Measurements from ENCODE around the gene F5. TPM values are rescaled to one million over a fixed set of nuclear protein-coding genes. Genes with fewer than 3 reads are reported as not detected.

Gene F5
- total and polyA plus RNA-seq, 9 of the 15 experiments (the other 6 are each of a cell fraction or from before 2014, with no cell fraction given) = 0.03 to 0.13 TPM; not detected in 7

GRCh38 chr1:169601096-169601881, 15.0 kb upstream of the F5 start (continued):
- TF ChIP-seq, protein P1, sequence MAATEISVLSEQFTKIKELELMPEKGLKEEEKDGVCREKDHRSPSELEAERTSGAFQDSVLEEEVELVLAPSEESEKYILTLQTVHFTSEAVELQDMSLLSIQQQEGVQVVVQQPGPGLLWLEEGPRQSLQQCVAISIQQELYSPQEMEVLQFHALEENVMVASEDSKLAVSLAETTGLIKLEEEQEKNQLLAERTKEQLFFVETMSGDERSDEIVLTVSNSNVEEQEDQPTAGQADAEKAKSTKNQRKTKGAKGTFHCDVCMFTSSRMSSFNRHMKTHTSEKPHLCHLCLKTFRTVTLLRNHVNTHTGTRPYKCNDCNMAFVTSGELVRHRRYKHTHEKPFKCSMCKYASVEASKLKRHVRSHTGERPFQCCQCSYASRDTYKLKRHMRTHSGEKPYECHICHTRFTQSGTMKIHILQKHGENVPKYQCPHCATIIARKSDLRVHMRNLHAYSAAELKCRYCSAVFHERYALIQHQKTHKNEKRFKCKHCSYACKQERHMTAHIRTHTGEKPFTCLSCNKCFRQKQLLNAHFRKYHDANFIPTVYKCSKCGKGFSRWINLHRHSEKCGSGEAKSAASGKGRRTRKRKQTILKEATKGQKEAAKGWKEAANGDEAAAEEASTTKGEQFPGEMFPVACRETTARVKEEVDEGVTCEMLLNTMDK (IDR thresholded peaks at IDR 0.05; ENCODE audit: borderline replicate concordance, insufficient read depth, low read depth, low read length, poor library complexity, severe bottlenecking) = no peak
- TF ChIP-seq JUN (IDR thresholded peaks at IDR 0.05; ENCODE audit: borderline replicate concordance, low read depth, low read length) (no peak), JUN (CRISPR knock-in tag; IDR thresholded peaks at IDR 0.05; ENCODE audit: borderline replicate concordance) (no peak), STAT5B (CRISPR knock-in tag; IDR thresholded peaks at IDR 0.05) (no peak), CEBPB (tag; IDR thresholded peaks at IDR 0.05) (no peak), EZH2 (IDR thresholded peaks at IDR 0.05; ENCODE audit: borderline replicate concordance, low read depth, low read length) (no peak), ASH1L (IDR thresholded peaks at IDR 0.05; ENCODE audit: borderline replicate concordance, low read depth, partially characterized antibody) (no peak), TCF7L2 (IDR thresholded peaks at IDR 0.05; ENCODE audit: low read depth, low read length) (no peak), CTCF (IDR thresholded peaks at IDR 0.05 in 2 of 3, conservative IDR thresholded peaks at IDR 0.05 in 1 of 3; ENCODE audit: insufficient read depth in 2 of 3, low read depth in 1 of 3, low read length in 3 of 3) (peak in 2 of 3 experiments; percentile 28 to 59; a peak in 3 of 6 replicates), ZNF77 (CRISPR knock-in tag; IDR thresholded peaks at IDR 0.05) (no peak), PRDM10 (IDR thresholded peaks at IDR 0.05; ENCODE audit: partially characterized antibody) (peak; percentile 18), EHMT2 (IDR thresholded peaks at IDR 0.05) (no peak), EP400 (IDR thresholded peaks at IDR 0.05) (no peak), CBFA2T2 (conservative IDR thresholded peaks at IDR 0.05) (no peak), BRF2 (IDR thresholded peaks at IDR 0.05; ENCODE audit: borderline replicate concordance, insufficient read depth, insufficient read length) (no peak)
- TF ChIP-seq, protein P2, sequence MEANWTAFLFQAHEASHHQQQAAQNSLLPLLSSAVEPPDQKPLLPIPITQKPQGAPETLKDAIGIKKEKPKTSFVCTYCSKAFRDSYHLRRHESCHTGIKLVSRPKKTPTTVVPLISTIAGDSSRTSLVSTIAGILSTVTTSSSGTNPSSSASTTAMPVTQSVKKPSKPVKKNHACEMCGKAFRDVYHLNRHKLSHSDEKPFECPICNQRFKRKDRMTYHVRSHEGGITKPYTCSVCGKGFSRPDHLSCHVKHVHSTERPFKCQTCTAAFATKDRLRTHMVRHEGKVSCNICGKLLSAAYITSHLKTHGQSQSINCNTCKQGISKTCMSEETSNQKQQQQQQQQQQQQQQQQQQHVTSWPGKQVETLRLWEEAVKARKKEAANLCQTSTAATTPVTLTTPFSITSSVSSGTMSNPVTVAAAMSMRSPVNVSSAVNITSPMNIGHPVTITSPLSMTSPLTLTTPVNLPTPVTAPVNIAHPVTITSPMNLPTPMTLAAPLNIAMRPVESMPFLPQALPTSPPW (CRISPR knock-in tag; IDR thresholded peaks at IDR 0.05) = no peak
